Endodermal cell (in vitro differentiated cells): Measurements from ENCODE around the gene MRS2. TPM values are rescaled to one million over a fixed set of nuclear protein-coding genes. Genes with fewer than 3 reads are reported as not detected.

Experiments used
- DNase-seq: peaks from one replicate; pipeline ENCODE4 v3.0.0-alpha.2; 2017
- H3K27ac ChIP-seq: 2 replicates; pipeline ENCODE4 v1.5.1; 2013; ENCODE audit warnings: mild to moderate bottlenecking, low read depth, low read length, moderate library complexity
- H3K27me3 ChIP-seq: 2 replicates; pipeline ENCODE4 v1.6.1; 2013; ENCODE audit warnings: mild to moderate bottlenecking, low read length, moderate library complexity; ENCODE audit not compliant: insufficient read depth, control insufficient read depth, poor library complexity, severe bottlenecking
- H3K36me3 ChIP-seq: 2 replicates; pipeline ENCODE4 v1.7.0; 2013; ENCODE audit warnings: mild to moderate bottlenecking, low read length, moderate library complexity; ENCODE audit not compliant: control insufficient read depth, insufficient read depth
- H3K4me1 ChIP-seq: one replicate; pipeline ENCODE4 v1.7.0; 2013; ENCODE audit warnings: low read length; ENCODE audit not compliant: control insufficient read depth, insufficient read depth
- H3K4me3 ChIP-seq: 2 replicates; pipeline ENCODE4 v1.5.1; 2013; ENCODE audit warnings: mild to moderate bottlenecking, low read length, moderate library complexity
- H3K9ac ChIP-seq: 2 replicates; pipeline ENCODE4 v1.6.1; 2013; ENCODE audit warnings: mild to moderate bottlenecking, low read length, moderate library complexity; ENCODE audit not compliant: poor library complexity, severe bottlenecking; ENCODE audit errors: extremely low read depth
- H3K9me3 ChIP-seq: 2 replicates; pipeline ENCODE4 v1.6.1; 2013; ENCODE audit warnings: mild to moderate bottlenecking, low read length, moderate library complexity; ENCODE audit not compliant: control insufficient read depth
- H3K27ac Mint-ChIP-seq: 2 replicates; pipeline ENCODE4 v1.8.0; 2020; ENCODE audit warnings: mixed read lengths
- H3K27me3 Mint-ChIP-seq: 2 replicates; pipeline ENCODE4 v1.8.0; 2021; ENCODE audit warnings: mild to moderate bottlenecking, mixed read lengths; ENCODE audit not compliant: insufficient read depth
- H3K36me3 Mint-ChIP-seq: 2 replicates; pipeline ENCODE4 v1.8.0; 2020; ENCODE audit warnings: low read depth, mixed read lengths
- H3K4me1 Mint-ChIP-seq: 2 replicates; pipeline ENCODE4 v1.8.0; 2020; ENCODE audit warnings: mixed read lengths
- H3K4me3 Mint-ChIP-seq: 2 replicates; pipeline ENCODE4 v1.8.0; 2020; ENCODE audit warnings: mild to moderate bottlenecking, moderate library complexity, mixed read lengths
- H3K9me3 Mint-ChIP-seq: 2 replicates; pipeline ENCODE4 v1.8.0; 2020; ENCODE audit warnings: mild to moderate bottlenecking, mixed read lengths
- WGBS, 2 experiments: methylation state at CpG; one replicate each; pipeline versions ENCODE4 v1.1.5 to v1.1.7; 2013; ENCODE audit warnings: missing lambda C conversion rate in 2 of 2, mixed read lengths in 1 of 2; ENCODE audit not compliant: insufficient coverage in 1 of 2, insufficient read length in 1 of 2; 5-methylcytosine and 5-hydroxymethylcytosine counted together
- total RNA-seq, 2 donors: library from RNA; stranded (reverse); fragmentation: NEBNext Ultra II Directional in 1 of 2; extraction: Animal tissue kit (Norgen Biotek cat#: 25700) in 1 of 2; gene quantifications; 2 replicates in 1 of 2; 3 replicates in 1 of 2; pipeline ENCODE4 v1.2.1, GENCODE V29; 2021
- TF ChIP-seq, protein P1 (sequence below): fragments of 200-600 bp; sonication (generic); conservative IDR thresholded peaks from 2 replicates; pipeline ENCODE4 v1.5.0; 2021; ENCODE audit warnings: antibody characterized with exemption, mild to moderate bottlenecking

The MRS2 gene
- total RNA-seq, 2 donors from 2014 or later = 45.4 to 51.8 TPM

DNA sequence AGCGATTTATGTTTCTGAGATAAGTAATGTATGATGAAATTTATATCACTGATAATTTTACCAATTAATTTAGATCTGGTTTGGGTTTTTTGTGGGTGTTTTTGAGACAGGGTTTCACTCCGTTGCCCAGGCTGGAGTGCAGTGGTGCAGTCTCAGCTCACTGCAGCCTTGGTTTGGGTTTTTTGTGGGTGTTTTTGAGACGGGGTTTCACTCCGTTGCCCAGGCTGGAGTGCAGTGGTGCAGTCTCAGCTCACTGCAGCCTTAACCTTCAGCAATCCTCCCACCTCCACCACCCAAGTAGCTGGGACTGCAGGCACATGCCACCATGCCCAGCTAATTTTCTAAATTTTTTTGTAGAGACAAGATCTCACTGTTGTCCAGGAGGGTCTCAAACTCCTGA is 13.0 kb downstream of the MRS2 start:
- H3K36me3 Mint-ChIP-seq = peaks cover 75% of the 10 kb centered on the region

DNA sequence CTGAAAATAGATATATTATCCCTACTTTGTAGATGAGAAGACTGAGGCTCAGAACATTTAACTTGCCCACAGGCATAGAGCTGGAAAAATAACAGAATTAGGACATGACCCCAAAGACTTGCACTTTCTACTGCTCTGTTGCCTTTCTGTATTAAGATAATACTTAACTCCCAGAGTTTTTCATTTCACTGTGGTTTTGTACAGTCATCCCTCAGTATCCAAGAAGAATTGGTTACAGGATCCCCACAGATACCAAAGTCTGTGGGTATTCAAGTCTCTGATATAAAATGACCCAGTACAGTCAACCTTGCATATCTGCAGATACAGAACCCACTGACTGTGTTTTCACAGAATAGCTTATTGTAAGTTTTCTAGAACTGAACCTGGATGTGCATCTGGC is 16.8 kb downstream of the MRS2 start:
- peaks cover 83% of the 10 kb centered on the region for H3K36me3 Mint-ChIP-seq
- TF ChIP-seq, protein P1, sequence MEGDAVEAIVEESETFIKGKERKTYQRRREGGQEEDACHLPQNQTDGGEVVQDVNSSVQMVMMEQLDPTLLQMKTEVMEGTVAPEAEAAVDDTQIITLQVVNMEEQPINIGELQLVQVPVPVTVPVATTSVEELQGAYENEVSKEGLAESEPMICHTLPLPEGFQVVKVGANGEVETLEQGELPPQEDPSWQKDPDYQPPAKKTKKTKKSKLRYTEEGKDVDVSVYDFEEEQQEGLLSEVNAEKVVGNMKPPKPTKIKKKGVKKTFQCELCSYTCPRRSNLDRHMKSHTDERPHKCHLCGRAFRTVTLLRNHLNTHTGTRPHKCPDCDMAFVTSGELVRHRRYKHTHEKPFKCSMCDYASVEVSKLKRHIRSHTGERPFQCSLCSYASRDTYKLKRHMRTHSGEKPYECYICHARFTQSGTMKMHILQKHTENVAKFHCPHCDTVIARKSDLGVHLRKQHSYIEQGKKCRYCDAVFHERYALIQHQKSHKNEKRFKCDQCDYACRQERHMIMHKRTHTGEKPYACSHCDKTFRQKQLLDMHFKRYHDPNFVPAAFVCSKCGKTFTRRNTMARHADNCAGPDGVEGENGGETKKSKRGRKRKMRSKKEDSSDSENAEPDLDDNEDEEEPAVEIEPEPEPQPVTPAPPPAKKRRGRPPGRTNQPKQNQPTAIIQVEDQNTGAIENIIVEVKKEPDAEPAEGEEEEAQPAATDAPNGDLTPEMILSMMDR = no peak
- H3K4me1 ChIP-seq = no peaks in the 10 kb centered on the region
- H3K9me3 Mint-ChIP-seq = no peaks in the 10 kb centered on the region
- no peak for DNase-seq
- H3K27ac ChIP-seq = no peak overlapping the region
- no peak overlapping the region for H3K4me3 ChIP-seq
- H3K27ac Mint-ChIP-seq = no peak overlapping the region
- peaks cover 99% of the 10 kb centered on the region for H3K36me3 ChIP-seq
- H3K4me1 Mint-ChIP-seq = no peaks in the 10 kb centered on the region
- no peaks in the 10 kb centered on the region for H3K27me3 ChIP-seq
- H3K9ac ChIP-seq = no peak overlapping the region
- H3K27me3 Mint-ChIP-seq = no peaks in the 10 kb centered on the region
- no peak overlapping the region for H3K4me3 Mint-ChIP-seq
- no peaks in the 10 kb centered on the region for H3K9me3 ChIP-seq

More for the DNA sequence above, 13.0 kb downstream of the MRS2 start:
- Histone ChIP-seq H3K4me3 (no peak overlapping the region), H3K9me3 (no peaks in the 10 kb centered on the region), H3K36me3 (peaks cover 92% of the 10 kb centered on the region), H3K4me1 (no peaks in the 10 kb centered on the region), H3K27ac (no peak overlapping the region), H3K9ac (no peak overlapping the region), H3K27me3 (no peaks in the 10 kb centered on the region)
- Mint-ChIP-seq H3K4me3 (no peak overlapping the region), H3K9me3 (no peaks in the 10 kb centered on the region), H3K27me3 (no peaks in the 10 kb centered on the region), H3K27ac (no peak overlapping the region), H3K4me1 (peaks cover 8% of the 10 kb centered on the region)
- DNase-seq = no peak
- 91% methylated on average over 3 of the region's 4 CpGs; no CpG with 5 or more reads in 1 of the 2 experiments for WGBS, 2 experiments
- TF ChIP-seq, protein P1 = no peak

DNA sequence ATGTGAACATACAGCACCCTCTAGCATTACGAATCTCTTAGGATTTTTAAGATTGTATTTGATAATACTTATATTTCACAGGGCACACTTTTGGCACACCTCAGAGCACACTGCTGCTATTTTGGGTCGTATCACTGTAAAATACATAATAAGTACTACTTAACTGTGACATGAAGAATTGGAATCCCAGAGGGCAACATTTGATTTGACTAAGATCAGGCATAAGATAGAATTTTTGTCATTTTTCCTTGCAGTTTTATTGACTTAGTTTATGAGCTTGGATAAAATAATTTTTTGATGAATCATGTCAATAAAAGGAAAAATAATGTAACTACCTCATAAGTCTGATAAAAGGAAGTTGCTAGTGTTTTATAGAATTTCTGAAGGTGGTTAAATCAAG is 22.4 kb downstream of the MRS2 start:
- Mint-ChIP-seq H3K4me1 (no peaks in the 10 kb centered on the region), H3K4me3 (no peak overlapping the region), H3K27me3 (no peaks in the 10 kb centered on the region), H3K9me3 (no peaks in the 10 kb centered on the region), H3K27ac (no peak overlapping the region), H3K36me3 (peaks cover 52% of the 10 kb centered on the region)
- H3K27me3 ChIP-seq = no peaks in the 10 kb centered on the region
- H3K27ac ChIP-seq = no peak overlapping the region
- no peaks in the 10 kb centered on the region for H3K9me3 ChIP-seq
- peaks cover 68% of the 10 kb centered on the region for H3K36me3 ChIP-seq
- TF ChIP-seq, protein P1 = no peak
- no peaks in the 10 kb centered on the region for H3K4me1 ChIP-seq
- no peak overlapping the region for H3K4me3 ChIP-seq
- DNase-seq = no peak
- 89% methylated on average over 1 of the region's 2 CpGs; no CpG with 5 or more reads in 1 of the 2 experiments for WGBS, 2 experiments
- H3K9ac ChIP-seq = no peak overlapping the region
